Measurements from ENCODE around the gene RAB3GAP1.

DNA sequence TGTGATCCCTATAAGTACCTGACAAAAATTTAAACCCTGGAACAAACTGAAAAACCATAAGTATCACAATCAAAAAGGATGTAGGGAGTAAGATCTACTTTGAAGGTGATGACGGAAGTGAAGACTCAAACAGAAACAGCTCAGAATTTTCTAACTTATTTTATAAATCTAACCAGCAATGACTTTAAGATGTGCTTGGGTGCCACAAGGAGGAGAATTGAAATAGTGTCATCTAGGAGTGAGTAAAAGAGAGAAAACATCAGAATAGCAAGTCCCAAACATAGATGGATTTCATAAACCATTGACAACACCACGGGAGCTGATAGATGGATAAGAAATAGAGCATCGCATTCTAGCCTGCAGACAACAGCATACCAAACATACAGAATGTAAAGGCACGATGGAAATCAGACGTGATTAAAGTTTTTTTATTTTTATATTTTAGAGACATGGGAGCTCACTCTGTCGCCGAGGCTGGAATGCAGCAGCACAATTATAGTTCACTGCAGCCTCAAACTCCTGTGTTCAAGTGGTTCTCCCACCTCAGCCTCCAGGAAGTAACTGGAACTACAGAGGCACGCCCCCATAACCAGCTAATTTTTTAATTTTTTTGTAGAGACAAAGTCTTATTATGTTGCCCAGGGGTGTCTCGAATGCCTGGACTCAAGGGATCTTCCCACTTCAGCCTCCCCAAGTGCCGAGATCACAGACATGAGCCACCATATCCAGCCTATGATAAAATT lies 41.7 kb upstream of the RAB3GAP1 start:
- TF ChIP-seq, protein P1, sequence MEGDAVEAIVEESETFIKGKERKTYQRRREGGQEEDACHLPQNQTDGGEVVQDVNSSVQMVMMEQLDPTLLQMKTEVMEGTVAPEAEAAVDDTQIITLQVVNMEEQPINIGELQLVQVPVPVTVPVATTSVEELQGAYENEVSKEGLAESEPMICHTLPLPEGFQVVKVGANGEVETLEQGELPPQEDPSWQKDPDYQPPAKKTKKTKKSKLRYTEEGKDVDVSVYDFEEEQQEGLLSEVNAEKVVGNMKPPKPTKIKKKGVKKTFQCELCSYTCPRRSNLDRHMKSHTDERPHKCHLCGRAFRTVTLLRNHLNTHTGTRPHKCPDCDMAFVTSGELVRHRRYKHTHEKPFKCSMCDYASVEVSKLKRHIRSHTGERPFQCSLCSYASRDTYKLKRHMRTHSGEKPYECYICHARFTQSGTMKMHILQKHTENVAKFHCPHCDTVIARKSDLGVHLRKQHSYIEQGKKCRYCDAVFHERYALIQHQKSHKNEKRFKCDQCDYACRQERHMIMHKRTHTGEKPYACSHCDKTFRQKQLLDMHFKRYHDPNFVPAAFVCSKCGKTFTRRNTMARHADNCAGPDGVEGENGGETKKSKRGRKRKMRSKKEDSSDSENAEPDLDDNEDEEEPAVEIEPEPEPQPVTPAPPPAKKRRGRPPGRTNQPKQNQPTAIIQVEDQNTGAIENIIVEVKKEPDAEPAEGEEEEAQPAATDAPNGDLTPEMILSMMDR (IDR thresholded peaks at IDR 0.05), result no peak
- no peak for TF ChIP-seq ZFX (IDR thresholded peaks at IDR 0.05; ENCODE audit: borderline replicate concordance)

Measured in 22Rv1 (cell line).